ENCODE data around the gene RABGGTA.

DNA sequence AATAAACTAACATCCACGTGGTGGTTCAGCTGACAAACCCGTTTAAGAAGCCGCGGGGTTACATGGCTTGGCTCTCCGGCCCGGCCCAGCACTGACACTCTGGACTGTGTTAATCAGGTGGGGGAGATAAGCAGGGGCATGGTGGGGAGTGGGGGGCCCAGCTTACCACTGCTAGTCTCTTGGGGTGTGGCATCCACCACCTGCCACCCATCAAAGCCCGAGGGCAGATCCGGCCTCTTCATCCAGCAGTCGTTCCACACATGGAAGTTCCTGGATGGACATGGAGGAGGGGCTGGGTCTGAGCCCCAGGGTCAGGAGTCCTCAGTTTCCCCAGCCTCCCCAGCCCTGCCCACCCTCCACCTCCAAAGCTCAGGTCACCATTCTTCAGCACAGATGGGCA, 13.3 kb downstream of the RABGGTA start:
- no peak for TF ChIP-seq POLR2A (IDR thresholded peaks at IDR 0.05)
- TF ChIP-seq, protein P1, sequence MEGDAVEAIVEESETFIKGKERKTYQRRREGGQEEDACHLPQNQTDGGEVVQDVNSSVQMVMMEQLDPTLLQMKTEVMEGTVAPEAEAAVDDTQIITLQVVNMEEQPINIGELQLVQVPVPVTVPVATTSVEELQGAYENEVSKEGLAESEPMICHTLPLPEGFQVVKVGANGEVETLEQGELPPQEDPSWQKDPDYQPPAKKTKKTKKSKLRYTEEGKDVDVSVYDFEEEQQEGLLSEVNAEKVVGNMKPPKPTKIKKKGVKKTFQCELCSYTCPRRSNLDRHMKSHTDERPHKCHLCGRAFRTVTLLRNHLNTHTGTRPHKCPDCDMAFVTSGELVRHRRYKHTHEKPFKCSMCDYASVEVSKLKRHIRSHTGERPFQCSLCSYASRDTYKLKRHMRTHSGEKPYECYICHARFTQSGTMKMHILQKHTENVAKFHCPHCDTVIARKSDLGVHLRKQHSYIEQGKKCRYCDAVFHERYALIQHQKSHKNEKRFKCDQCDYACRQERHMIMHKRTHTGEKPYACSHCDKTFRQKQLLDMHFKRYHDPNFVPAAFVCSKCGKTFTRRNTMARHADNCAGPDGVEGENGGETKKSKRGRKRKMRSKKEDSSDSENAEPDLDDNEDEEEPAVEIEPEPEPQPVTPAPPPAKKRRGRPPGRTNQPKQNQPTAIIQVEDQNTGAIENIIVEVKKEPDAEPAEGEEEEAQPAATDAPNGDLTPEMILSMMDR (IDR thresholded peaks at IDR 0.05): no peak
